Keratinocyte (primary cell): Measurements from ENCODE around the gene BUB1. TPM values are rescaled to one million over a fixed set of nuclear protein-coding genes. Genes with fewer than 3 reads are reported as not detected.
"Not testable (repeated sequence)": the region's sequence is repeated elsewhere in the genome, so short reads cannot be mapped to it uniquely, and the experiment has no call there.

Source experiments
- DNase-seq: peaks from one replicate; pipeline ENCODE4 v3.0.0-alpha.2; 2011; ENCODE audit warnings: low read depth, missing footprints, low spot score
- FAIRE-seq: peaks from 2 replicates; lab custom pipeline; 2011; peaks lifted over from hg19 to GRCh38; lab: Jason Lieb, UNC
- H2AFZ ChIP-seq: 2 replicates; pipeline ENCODE4 v1.6.0; 2012; ENCODE audit warnings: low read length, control low read depth, inconsistent platforms; ENCODE audit not compliant: control insufficient read depth
- H3K27ac ChIP-seq: 2 replicates; pipeline ENCODE4 v1.5.1; 2011; ENCODE audit warnings: low read length; ENCODE audit not compliant: control insufficient read depth, insufficient read depth
- H3K27me3 ChIP-seq: 3 replicates; pipeline ENCODE4 v1.6.0; 2011; ENCODE audit warnings: low read length; ENCODE audit not compliant: control insufficient read depth, insufficient read depth; ENCODE audit errors: extremely low read depth
- H3K36me3 ChIP-seq, 2 experiments: 2 replicates in 1 of 2; 3 replicates in 1 of 2; pipeline ENCODE4 v1.5.1; 2011; ENCODE audit warnings: low read length in 2 of 2, mild to moderate bottlenecking in 1 of 2; ENCODE audit not compliant: control insufficient read depth in 2 of 2, insufficient read depth in 2 of 2; ENCODE audit errors: extremely low read depth in 1 of 2
- H3K4me1 ChIP-seq: 3 replicates; pipeline ENCODE4 v1.5.1; 2011; ENCODE audit warnings: low read length; ENCODE audit not compliant: control insufficient read depth, insufficient read depth; ENCODE audit errors: extremely low read depth
- H3K4me2 ChIP-seq: 3 replicates; pipeline ENCODE4 v1.6.0; 2011; ENCODE audit warnings: low read depth, low read length; ENCODE audit not compliant: control insufficient read depth, insufficient read depth; ENCODE audit errors: extremely low read depth
- H3K4me3 ChIP-seq, 3 experiments: fragments of 200-600 bp in 1 of 3; sonication (generic) in 1 of 3; 2 replicates in 2 of 3; 3 replicates in 1 of 3; pipeline ENCODE4 v1.5.1; 2011 to 2016; ENCODE audit warnings: low read length in 3 of 3, mild to moderate bottlenecking in 3 of 3, control low read depth in 2 of 3, inconsistent platforms in 1 of 3, low read depth in 1 of 3, mixed read lengths in 1 of 3, mixed run types in 1 of 3, moderate library complexity in 1 of 3; ENCODE audit not compliant: control insufficient read depth in 2 of 3, insufficient read depth in 2 of 3; ENCODE audit errors: extremely low read depth in 1 of 3
- H3K79me2 ChIP-seq: 2 replicates; pipeline ENCODE4 v1.6.0; 2012; ENCODE audit warnings: low read length; ENCODE audit not compliant: control insufficient read depth, insufficient read depth
- H3K9ac ChIP-seq: 3 replicates; pipeline ENCODE4 v1.6.0; 2011; ENCODE audit warnings: low read length; ENCODE audit not compliant: control insufficient read depth, insufficient read depth; ENCODE audit errors: extremely low read depth
- H3K9me1 ChIP-seq: 3 replicates; pipeline ENCODE4 v1.6.0; 2011; ENCODE audit warnings: low read length; ENCODE audit not compliant: control insufficient read depth, insufficient read depth; ENCODE audit errors: extremely low read depth
- H3K9me3 ChIP-seq: 2 replicates; pipeline ENCODE4 v1.5.1; 2012; ENCODE audit warnings: low read depth, low read length; ENCODE audit not compliant: control insufficient read depth
- H4K20me1 ChIP-seq: 3 replicates; pipeline ENCODE4 v1.6.0; 2011; ENCODE audit warnings: low read length; ENCODE audit not compliant: control insufficient read depth, insufficient read depth; ENCODE audit errors: extremely low read depth
- dilution Hi-C: fragments of 300-500 bp; cut with MboI; formaldehyde crosslinking; loops from one replicate; pipeline ENCODE4 v1.7.0; 2020; ENCODE audit warnings: low sequenced_read_pairs; ENCODE audit not compliant: extremely low pct_ligation_motif_present
- polyA plus RNA-seq, 5 experiments: library from polyadenylated mRNA; depleted of rRNA in 3 of 5; stranded (reverse) in 3 of 5; stranded (forward) in 1 of 5; unstranded in 1 of 5; fragments of >200 nt; gene quantifications; 1 replicate in 1 of 5; 2 replicates in 3 of 5; 3 replicates in 1 of 5; pipeline versions ENCODE4 v1.2.1 to v1.2.3, GENCODE V29; 2011 to 2012; ENCODE audit warnings: missing spikeins in 2 of 5, low read depth in 1 of 5, low replicate concordance in 1 of 5

BUB1 gene
- polyA plus RNA-seq, 1 donor (not counting 4 experiments of a cell fraction or from before 2014, with no cell fraction given), result 24.7 TPM

DNA sequence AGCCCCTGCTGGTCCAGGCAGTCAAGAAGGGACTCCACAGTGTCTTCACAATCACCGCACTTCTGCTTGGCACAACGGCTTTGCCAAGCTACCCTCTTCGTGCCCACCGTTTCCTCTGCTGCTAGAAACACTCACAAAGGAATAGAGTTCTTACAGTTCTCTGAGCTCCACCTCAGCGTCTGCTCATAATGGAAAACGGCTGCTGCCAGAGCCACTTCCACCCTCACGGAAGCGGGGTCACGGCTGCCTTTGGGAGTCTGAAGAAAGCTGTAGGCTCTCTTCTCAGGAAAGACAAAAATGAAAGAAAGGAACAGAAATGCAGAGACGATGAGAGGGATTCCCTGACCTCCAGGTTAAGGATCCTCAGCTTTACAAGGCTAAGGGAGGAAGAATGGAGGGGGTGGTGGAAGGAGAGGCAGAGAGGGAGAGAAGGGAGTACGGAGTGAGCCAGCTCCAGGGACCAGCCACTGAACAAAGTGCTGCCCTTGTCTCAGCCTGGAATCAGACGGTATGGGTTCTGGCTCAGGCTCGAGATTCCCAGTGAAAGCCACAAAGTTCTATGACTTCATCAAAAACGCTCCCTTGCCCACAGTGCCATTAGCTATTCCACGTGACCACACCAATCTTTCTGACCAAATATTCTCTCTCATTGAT, 88.1 kb downstream of the BUB1 start:
- H3K9me1 ChIP-seq, H3K4me1 ChIP-seq, H3K4me2 ChIP-seq, FAIRE-seq, H2AFZ ChIP-seq, H3K27me3 ChIP-seq, H4K20me1 ChIP-seq, H3K9me3 ChIP-seq, H3K79me2 ChIP-seq, H3K27ac ChIP-seq, H3K4me3 ChIP-seq, H3K9ac ChIP-seq, dilution Hi-C loops, DNase-seq, H3K36me3 ChIP-seq: not testable (repeated sequence)

DNA sequence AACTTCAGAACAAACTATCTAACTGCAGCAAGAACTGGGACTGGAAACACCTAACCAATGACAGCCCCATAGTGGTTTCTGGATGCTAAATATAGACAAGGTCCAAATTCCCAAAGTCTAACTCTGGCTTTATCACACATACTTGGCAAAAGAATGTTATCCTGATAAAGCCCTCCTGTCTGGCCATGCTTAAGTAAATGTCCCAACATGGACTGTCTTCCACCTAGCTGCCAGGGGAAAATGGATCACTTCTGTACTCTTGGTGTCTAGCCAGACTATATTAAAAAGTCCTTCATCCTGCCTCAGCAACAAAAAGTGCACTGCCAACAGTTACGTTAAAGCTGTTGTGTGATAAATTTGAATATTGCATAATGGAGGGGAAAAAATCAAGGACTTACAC, 89.3 kb downstream of the BUB1 start:
- H3K27me3 ChIP-seq, H4K20me1 ChIP-seq, H3K27ac ChIP-seq, H3K4me3 ChIP-seq, DNase-seq, H3K9me3 ChIP-seq, H3K4me2 ChIP-seq, H3K79me2 ChIP-seq, H3K9me1 ChIP-seq, H3K4me1 ChIP-seq, H2AFZ ChIP-seq, FAIRE-seq, H3K9ac ChIP-seq, dilution Hi-C loops, H3K36me3 ChIP-seq: not testable (repeated sequence)

Other genes with a start within 250 kb of the BUB1 start
- gene LIMS4, start 205.2 kb downstream of the BUB1 start, polyA plus RNA-seq, result 0.24 to 0.58 TPM (median 0.25 TPM) in 3 replicates
- 6.3 to 15.6 TPM (median 8.5 TPM) in 3 replicates for gene RGPD6, start 100.8 kb downstream of the BUB1 start, polyA plus RNA-seq
- 0.04 to 0.16 TPM (median 0.15 TPM) in 3 replicates for gene ACOXL, start 54.5 kb upstream of the BUB1 start, polyA plus RNA-seq